HepG2 (cell line): Measurements from ENCODE around the gene GABARAPL2. TPM values are rescaled to one million over a fixed set of nuclear protein-coding genes. Genes with fewer than 3 reads are reported as not detected.
"Not testable (repeated sequence)": the region's sequence is repeated elsewhere in the genome, so short reads cannot be mapped to it uniquely, and the experiment has no call there.

ENCODE experiments used
- ATAC-seq: fragments of 200-7000 bp; cut with Tn5 transposase; 3 replicates; pipeline ENCODE4 v1.9.1; 2020; ENCODE audit warnings: mild to moderate bottlenecking, moderate library complexity
- BruUV-seq: library from RNA; stranded (reverse); fragments of 400-500 nt; replicated peaks from 2 replicates; lab custom pipeline; 2021; lab: Mats Ljungman, UMichigan
- CTCF ChIA-PET: fragments of 300-600 bp; formaldehyde crosslinking; extraction: SDS; loops from one replicate; lab custom pipeline; 2021; ENCODE audit warnings: low total read pairs, inconsistent platforms, low intra/inter-chr PET ratio; lab: Yijun Ruan, JAX
- POLR2A ChIA-PET: fragments of 350-600 bp; sonication (Branson Sonifier 250); formaldehyde crosslinking; loops from one replicate; lab custom pipeline; 2020; ENCODE audit warnings: antibody characterized with exemption, inconsistent platforms; lab: Yijun Ruan, JAX
- DNase-seq: peaks from one replicate; pipeline ENCODE4 v3.0.0-alpha.2; 2015; ENCODE audit warnings: low spot score
- FAIRE-seq: peaks from 3 replicates; lab custom pipeline; 2011; peaks lifted over from hg19 to GRCh38; lab: Jason Lieb, UNC
- H2AFZ ChIP-seq: one replicate; pipeline ENCODE4 v1.6.1; 2011; ENCODE audit warnings: low read length, inconsistent platforms
- H3K27ac ChIP-seq: fragments of 300-600 bp; 3 replicates; pipeline ENCODE4 v1.8.0; 2011; ENCODE audit warnings: mixed run types, mild to moderate bottlenecking, mixed read lengths, low read length, inconsistent platforms; ENCODE audit not compliant: insufficient read depth; ENCODE audit errors: extremely low read length
- H3K27me3 ChIP-seq, 2 experiments: fragments of 200-600 bp in 1 of 2; 2 replicates in 1 of 2; 3 replicates in 1 of 2; pipeline versions ENCODE4 v1.6.0 to v1.8.0; 2011; ENCODE audit warnings: low read length in 2 of 2, mild to moderate bottlenecking in 2 of 2, moderate library complexity in 2 of 2, inconsistent platforms in 1 of 2; ENCODE audit not compliant: insufficient read depth in 2 of 2, control insufficient read depth in 1 of 2
- H3K36me3 ChIP-seq, 2 experiments: fragments of 200-600 bp in 1 of 2; replicated peaks in 1 of 2; 2 replicates in 1 of 2; 3 replicates in 1 of 2; pipeline versions ENCODE4 v1.5.1 to v1.8.0; 2011; ENCODE audit warnings: low read length in 2 of 2, inconsistent platforms in 1 of 2; ENCODE audit not compliant: insufficient read depth in 2 of 2, control insufficient read depth in 1 of 2
- H3K4me1 ChIP-seq: 2 replicates; pipeline ENCODE4 v1.5.1; 2012; ENCODE audit warnings: low read length, inconsistent platforms; ENCODE audit not compliant: insufficient read depth
- H3K4me2 ChIP-seq: 2 replicates; pipeline ENCODE4 v1.6.0; 2011; ENCODE audit warnings: low read depth, low read length, inconsistent platforms
- H3K4me3 ChIP-seq, 3 experiments: fragments of 200-600 bp in 1 of 3; sonication (generic), shearing (Covaris generic) in 1 of 3; replicated peaks in 1 of 3; 2 replicates each; pipeline ENCODE4 v1.5.1; 2011 to 2016; ENCODE audit warnings: low read length in 3 of 3, inconsistent platforms in 2 of 3, low read depth in 2 of 3, mild to moderate bottlenecking in 2 of 3, control low read depth in 1 of 3, mixed read lengths in 1 of 3; ENCODE audit not compliant: insufficient read depth in 1 of 3
- H3K79me2 ChIP-seq: one replicate; pipeline ENCODE4 v1.6.1; 2011; ENCODE audit warnings: low read length, inconsistent platforms; ENCODE audit not compliant: insufficient read depth
- H3K9ac ChIP-seq: 2 replicates; pipeline ENCODE4 v1.6.0; 2011; ENCODE audit warnings: mild to moderate bottlenecking, low read depth, low read length, inconsistent platforms; ENCODE audit not compliant: insufficient read depth
- H3K9me3 ChIP-seq: 2 replicates; pipeline ENCODE4 v1.5.1; 2012; ENCODE audit warnings: mild to moderate bottlenecking, low read length
- H4K20me1 ChIP-seq: 2 replicates; pipeline ENCODE4 v1.6.0; 2011; ENCODE audit warnings: inconsistent platforms, mild to moderate bottlenecking, low read length, moderate library complexity; ENCODE audit not compliant: insufficient read depth
- ARHGAP35 ChIP-seq: sonication (generic); formaldehyde crosslinking; IDR thresholded peaks from 2 replicates; pipeline ENCODE4 v1.9.0; 2022; ENCODE audit warnings: mild to moderate bottlenecking, inconsistent platforms, moderate library complexity, missing genetic modification reagents, borderline replicate concordance
- ARID2 ChIP-seq: sonication (generic); formaldehyde crosslinking; IDR thresholded peaks from 2 replicates; pipeline ENCODE4 v1.8.1; 2022; ENCODE audit warnings: mild to moderate bottlenecking, missing genetic modification reagents, borderline replicate concordance
- CHCHD3 ChIP-seq: sonication (generic); formaldehyde crosslinking; IDR thresholded peaks from 2 replicates; pipeline ENCODE4 v1.8.0; 2022; ENCODE audit warnings: mild to moderate bottlenecking, missing genetic modification reagents, moderate library complexity
- HDAC2 ChIP-seq: sonication (generic); formaldehyde crosslinking; IDR thresholded peaks from 2 replicates; pipeline ENCODE4 v1.4.0; 2020; ENCODE audit warnings: missing genetic modification reagents
- MYC ChIP-seq: sonication (generic); formaldehyde crosslinking; IDR thresholded peaks from 2 replicates; pipeline ENCODE4 v1.9.0; 2021; ENCODE audit warnings: missing genetic modification reagents, borderline replicate concordance
- PAF1 ChIP-seq: IDR thresholded peaks from 2 replicates; pipeline ENCODE4 v1.6.1; 2016; ENCODE audit warnings: missing genetic modification reagents, missing compliant biosample characterization
- TFE3 ChIP-seq: IDR thresholded peaks from 2 replicates; pipeline ENCODE4 v1.6.1; 2016
- ZNF335 ChIP-seq: sonication (generic); formaldehyde crosslinking; IDR thresholded peaks from 2 replicates; pipeline ENCODE4 v1.4.0; 2020; ENCODE audit warnings: missing genetic modification reagents
- ZNF430 ChIP-seq: sonication (generic); formaldehyde crosslinking; IDR thresholded peaks from 2 replicates; pipeline ENCODE4 v1.9.0; 2021; ENCODE audit warnings: mild to moderate bottlenecking, missing genetic modification reagents
- ZNF607 ChIP-seq: sonication (generic); formaldehyde crosslinking; IDR thresholded peaks from 2 replicates; pipeline ENCODE4 v1.5.1; 2020; ENCODE audit warnings: missing genetic modification reagents, mild to moderate bottlenecking, borderline replicate concordance
- ZNF879 ChIP-seq: sonication (generic); formaldehyde crosslinking; IDR thresholded peaks from 2 replicates; pipeline ENCODE4 v1.8.1; 2023; ENCODE audit warnings: missing genetic modification reagents
- ZSCAN21 ChIP-seq: sonication (generic); formaldehyde crosslinking; IDR thresholded peaks from 2 replicates; pipeline ENCODE4 v1.8.0; 2022; ENCODE audit warnings: mild to moderate bottlenecking, missing genetic modification reagents, moderate library complexity, borderline replicate concordance
- ZSCAN29 ChIP-seq: sonication (generic); formaldehyde crosslinking; conservative IDR thresholded peaks from 2 replicates; pipeline ENCODE4 v1.4.0; 2020; ENCODE audit warnings: mild to moderate bottlenecking, missing genetic modification reagents
- WGBS: methylation state at CpG from one replicate; pipeline ENCODE4 v1.1.6; 2017; ENCODE audit warnings: low lambda C conversion rate; 5-methylcytosine and 5-hydroxymethylcytosine counted together
- in situ Hi-C: cut with HindIII; loops from 2 replicates; pipeline ENCODE4 v1.10.0; 2017; ENCODE audit warnings: low pct_unique_long_range_greater_than_20kb; ENCODE audit not compliant: extremely low pct_ligation_motif_present
- intact Hi-C: fragments of 100-400 bp; cut with micrococcal nuclease; formaldehyde crosslinking; loops from one replicate; pipeline ENCODE4 v1.10.0; 2022; ENCODE audit not compliant: unreplicated experiment
- polyA plus RNA-seq, 8 experiments: library from polyadenylated mRNA; depleted of rRNA in 3 of 8; stranded (reverse) in 7 of 8; unstranded in 1 of 8; fragments of >200 nt; fragmentation: Illumina TruSeq in 4 of 8; extraction: Trizol in 4 of 8; gene quantifications; 2 replicates each; pipeline versions ENCODE4 v1.2.1 to v1.2.3, GENCODE V29; 2011 to 2016; ENCODE audit warnings: low read depth in 4 of 8, missing spikeins in 1 of 8, mixed read lengths in 1 of 8; ENCODE audit not compliant: insufficient read depth in 1 of 8
- total RNA-seq, 5 experiments: library from RNA; depleted of rRNA; stranded (reverse); fragments of >200 nt; fragmentation: Illumina TruSeq; extraction: Trizol; gene quantifications; 2 replicates each; pipeline ENCODE4 v1.2.3, GENCODE V29; 2016; ENCODE audit warnings: low read depth in 1 of 5
- TF ChIP-seq, protein P1 (sequence below): sonication (generic); formaldehyde crosslinking; IDR thresholded peaks from 2 replicates; pipeline ENCODE4 v1.4.0; 2020; ENCODE audit warnings: missing genetic modification reagents
- TF ChIP-seq, protein P2 (sequence below): sonication (generic); formaldehyde crosslinking; IDR thresholded peaks from 2 replicates; pipeline ENCODE4 v1.5.0; 2020; ENCODE audit warnings: missing genetic modification reagents

Gene GABARAPL2
- total and polyA plus RNA-seq, 2 of the 13 experiments (the other 11 are each of a cell fraction or from before 2014, with no cell fraction given), result 76.4 to 83.0 TPM

- TF ChIP-seq CHCHD3, result no peak
- TF ChIP-seq, all 625 proteins: peak for 0
These were observed 30.3 kb upstream of the GABARAPL2 start, which contains the start of gene CHST5 (continued) for GRCh38 chr16:75535901-75536300.

GRCh38 chr16:75537776-75538175, 28.4 kb upstream of the GABARAPL2 start:
- FAIRE-seq (no peak), ATAC-seq (no peak), DNase-seq (no peak)
- BruUV-seq, result no TSS peak
- ChIA-PET CTCF (no interaction called here), POLR2A (no interaction called here)
- H3K79me2 ChIP-seq, result no peaks in the 10 kb centered on the region
- no peak for TF ChIP-seq ZNF879 (CRISPR knock-in tag)
- TF ChIP-seq ZNF430 (CRISPR knock-in tag), result no peak
- TF ChIP-seq, protein P1, sequence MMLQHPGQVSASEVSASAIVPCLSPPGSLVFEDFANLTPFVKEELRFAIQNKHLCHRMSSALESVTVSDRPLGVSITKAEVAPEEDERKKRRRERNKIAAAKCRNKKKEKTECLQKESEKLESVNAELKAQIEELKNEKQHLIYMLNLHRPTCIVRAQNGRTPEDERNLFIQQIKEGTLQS (CRISPR knock-in tag), result no peak
- TF ChIP-seq TFE3 (CRISPR knock-in tag), result no peak
- no peak for TF ChIP-seq HDAC2 (CRISPR knock-in tag)
- TF ChIP-seq ZSCAN21 (CRISPR knock-in tag), result no peak
- no peak for TF ChIP-seq ZNF607 (CRISPR knock-in tag)
- TF ChIP-seq ARHGAP35 (CRISPR knock-in tag), result no peak
- TF ChIP-seq, protein P2, sequence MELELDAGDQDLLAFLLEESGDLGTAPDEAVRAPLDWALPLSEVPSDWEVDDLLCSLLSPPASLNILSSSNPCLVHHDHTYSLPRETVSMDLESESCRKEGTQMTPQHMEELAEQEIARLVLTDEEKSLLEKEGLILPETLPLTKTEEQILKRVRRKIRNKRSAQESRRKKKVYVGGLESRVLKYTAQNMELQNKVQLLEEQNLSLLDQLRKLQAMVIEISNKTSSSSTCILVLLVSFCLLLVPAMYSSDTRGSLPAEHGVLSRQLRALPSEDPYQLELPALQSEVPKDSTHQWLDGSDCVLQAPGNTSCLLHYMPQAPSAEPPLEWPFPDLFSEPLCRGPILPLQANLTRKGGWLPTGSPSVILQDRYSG, result no peak
- TF ChIP-seq ZSCAN29 (CRISPR knock-in tag), result no peak
- no peak for TF ChIP-seq ARID2 (CRISPR knock-in tag)
- TF ChIP-seq ZNF335 (CRISPR knock-in tag), result no peak
- no peak for TF ChIP-seq PAF1 (CRISPR knock-in tag)
- no peak for TF ChIP-seq MYC (CRISPR knock-in tag)
- intact Hi-C loops (no loop called here), in situ Hi-C loops (no loop called here)
- H3K36me3 ChIP-seq, result no peaks in the 10 kb centered on the region
- no peaks in the 10 kb centered on the region; a peak in 1 of 5 replicates for H3K27me3 ChIP-seq
- no peak overlapping the region for H3K9ac ChIP-seq
- H3K9me3 ChIP-seq, result no peaks in the 10 kb centered on the region
- H2AFZ ChIP-seq, result no peak overlapping the region
- WGBS, result 55% methylated on average over 4 of the region's 4 CpGs
- H3K4me2 ChIP-seq, result no peak overlapping the region
- no peak overlapping the region for H3K4me3 ChIP-seq
- H3K27ac ChIP-seq, result no peak overlapping the region
- H3K4me1 ChIP-seq, result no peaks in the 10 kb centered on the region
- H4K20me1 ChIP-seq, result no peaks in the 10 kb centered on the region

DNA sequence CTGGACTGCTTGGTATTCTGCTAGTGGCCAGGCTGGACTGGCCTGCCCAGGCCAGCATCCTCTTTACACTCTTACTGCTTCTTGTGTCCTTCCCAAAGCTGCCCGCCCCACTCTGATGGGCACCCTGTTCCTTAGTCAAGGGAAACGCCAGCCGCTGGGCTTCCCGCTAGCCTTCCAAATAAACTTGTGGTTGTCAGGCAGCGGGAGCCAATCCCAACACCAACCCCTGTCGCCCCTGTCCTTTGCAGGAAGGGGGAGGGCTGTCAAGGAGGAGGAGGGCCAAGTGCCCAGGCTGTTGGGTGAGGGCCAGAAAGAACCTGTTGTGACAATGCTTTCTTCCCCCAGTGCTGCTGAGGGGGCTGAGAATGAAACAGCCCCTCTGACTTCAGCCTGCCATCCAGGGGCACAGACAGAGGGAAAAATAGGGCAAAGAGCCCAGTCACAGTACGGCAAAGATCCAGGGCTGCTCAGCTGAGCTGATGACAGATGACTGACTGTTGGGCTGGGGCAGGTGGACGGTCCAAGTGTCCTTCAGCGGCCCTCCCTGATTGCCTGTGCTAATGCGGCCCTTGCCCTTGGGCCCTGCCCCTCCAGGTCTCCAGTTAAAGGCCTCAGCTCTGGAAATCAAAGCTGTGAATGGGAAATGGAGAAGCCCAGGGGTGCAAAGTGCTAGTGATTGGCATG, 27.2 kb upstream of the GABARAPL2 start:
- DNase-seq, intact Hi-C loops: not testable (repeated sequence)

More for the DNA sequence above, 27.2 kb upstream of the GABARAPL2 start:
- in situ Hi-C loops, CTCF ChIA-PET, FAIRE-seq, BruUV-seq, H4K20me1 ChIP-seq, H3K79me2 ChIP-seq, H3K9ac ChIP-seq, H3K9me3 ChIP-seq, H3K4me2 ChIP-seq, H3K27me3 ChIP-seq, H3K36me3 ChIP-seq, POLR2A ChIA-PET, H3K27ac ChIP-seq, H3K4me1 ChIP-seq, H3K4me3 ChIP-seq, H2AFZ ChIP-seq: not testable (repeated sequence)
- ATAC-seq, result peak; percentile 64
- WGBS, result 68% methylated on average over 8 of the region's 10 CpGs
